Choroid plexus epithelial cell (primary cell): ENCODE results near the gene PLA2G5.

ENCODE experiments used
- DNase-seq: peaks from one replicate; pipeline ENCODE4 v3.0.0-alpha.2; 2010; ENCODE audit warnings: low read depth
- H3K4me3 ChIP-seq: 2 replicates; pipeline ENCODE4 v1.5.1; 2011; ENCODE audit warnings: low read depth, mild to moderate bottlenecking, control low read depth, low read length, moderate library complexity
- CTCF ChIP-seq: conservative IDR thresholded peaks from 2 replicates; pipeline ENCODE4 v1.5.1; 2011; ENCODE audit warnings: low read depth, mild to moderate bottlenecking, control low read depth, inconsistent platforms, low read length, moderate library complexity

Gene PLA2G5

DNA sequence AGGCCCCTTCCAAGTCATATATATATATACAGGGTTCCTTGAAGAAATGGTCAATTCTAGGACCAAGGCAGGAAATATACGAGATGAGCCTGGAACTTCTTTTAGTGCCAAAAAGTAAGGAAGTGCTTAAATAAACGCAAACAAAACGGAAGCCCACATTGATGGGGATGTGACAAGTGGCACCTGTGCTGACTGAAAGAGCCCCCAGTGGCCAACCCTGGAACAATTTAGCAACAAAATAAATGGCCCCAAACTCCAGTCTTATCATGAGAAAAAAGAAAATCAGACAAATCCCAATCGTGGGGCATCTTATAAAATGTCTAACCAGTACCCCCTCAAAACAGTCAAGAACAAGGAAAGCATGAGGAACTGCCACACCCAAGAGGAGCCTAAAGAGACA, 17.7 kb downstream of the PLA2G5 start:
- no peak for DNase-seq
- no peak for TF ChIP-seq CTCF
- no peak overlapping the region for H3K4me3 ChIP-seq

DNA sequence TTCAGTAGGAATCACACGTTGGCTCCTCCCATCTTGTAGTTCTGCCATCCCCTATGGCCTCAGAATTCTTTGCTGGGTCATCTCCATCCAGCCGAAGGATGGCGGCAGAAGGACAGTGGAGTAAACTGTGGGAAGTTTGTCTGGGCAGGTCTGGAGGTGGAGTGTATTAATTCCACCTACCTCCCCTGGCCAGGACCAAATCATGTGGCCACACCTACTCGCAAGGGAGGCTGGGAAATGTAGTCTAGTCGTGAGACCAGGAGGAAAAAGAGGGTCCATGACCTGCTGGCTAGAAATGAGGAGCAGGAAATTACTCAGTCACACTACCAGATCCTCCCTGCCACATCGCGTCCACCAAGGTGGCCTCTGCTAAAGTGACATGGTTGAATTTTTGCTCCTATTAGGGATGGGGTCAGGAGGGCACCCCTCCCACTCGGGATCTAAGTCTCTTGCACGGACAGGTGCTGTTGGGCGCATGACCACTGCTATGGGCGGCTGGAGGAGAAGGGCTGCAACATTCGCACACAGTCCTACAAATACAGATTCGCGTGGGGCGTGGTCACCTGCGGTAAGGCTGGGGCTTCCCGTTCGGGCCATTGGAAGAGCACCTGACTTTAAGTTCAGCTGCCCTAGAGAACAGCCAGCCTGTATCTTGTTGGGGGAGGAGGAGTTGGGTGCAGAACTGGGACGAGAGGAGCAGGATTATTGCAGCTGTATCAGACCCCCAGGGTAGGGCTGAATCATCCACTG, 19.5 kb downstream of the PLA2G5 start:
- no peak overlapping the region for H3K4me3 ChIP-seq
- no peak for TF ChIP-seq CTCF
- DNase-seq: no peak

- H3K4me3 ChIP-seq: no peak overlapping the region
- no peak for TF ChIP-seq CTCF
- no peak for DNase-seq
Measured at GRCh38 chr1:20090119-20090518, 20.1 kb downstream of the PLA2G5 start.

GRCh38 chr1:20090641-20091040, 20.6 kb downstream of the PLA2G5 start:
- no peak for TF ChIP-seq CTCF
- no peak overlapping the region for H3K4me3 ChIP-seq
- no peak for DNase-seq

DNA sequence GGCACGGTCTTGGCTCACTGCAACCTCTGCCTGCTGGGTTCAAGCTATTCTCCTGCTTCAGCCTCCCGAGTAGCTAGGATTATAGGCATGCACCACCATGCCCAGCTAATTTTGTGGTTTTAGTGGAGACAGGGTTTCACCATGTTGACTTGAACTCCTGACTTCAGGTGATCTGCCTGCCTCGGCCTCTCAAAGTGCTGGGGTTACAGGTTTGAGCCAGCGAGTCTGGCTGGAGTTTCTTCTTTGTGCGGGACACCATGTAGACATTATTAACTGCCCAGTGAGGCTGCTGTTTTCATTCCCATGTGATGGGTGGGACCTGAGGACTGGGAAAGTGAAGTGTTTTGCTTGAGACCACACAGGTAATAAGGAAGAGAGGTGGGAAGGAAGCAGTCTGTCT, 23.3 kb downstream of the PLA2G5 start:
- no peak for DNase-seq
- H3K4me3 ChIP-seq: no peak overlapping the region
- no peak for TF ChIP-seq CTCF

- DNase-seq: no peak
- no peak for TF ChIP-seq CTCF
Measured at GRCh38 chr1:20093940-20094391, 24.0 kb downstream of the PLA2G5 start.

GRCh38 chr1:20095564-20096434, 25.8 kb downstream of the PLA2G5 start:
- no peak for TF ChIP-seq CTCF
- peak; percentile 10 for DNase-seq
- H3K4me3 ChIP-seq: no peak overlapping the region

More at GRCh38 chr1:20093940-20094391, 24.0 kb downstream of the PLA2G5 start:
- no peak overlapping the region for H3K4me3 ChIP-seq
